GM18520 (cell line): Measurements from ENCODE around the gene CA9.

Experiments used
- ATAC-seq: cut with Tn5 transposase; IDR thresholded peaks from one replicate; pipeline ENCODE4 v1.9.1; 2021; ENCODE audit not compliant: unreplicated experiment

CA9 gene

DNA sequence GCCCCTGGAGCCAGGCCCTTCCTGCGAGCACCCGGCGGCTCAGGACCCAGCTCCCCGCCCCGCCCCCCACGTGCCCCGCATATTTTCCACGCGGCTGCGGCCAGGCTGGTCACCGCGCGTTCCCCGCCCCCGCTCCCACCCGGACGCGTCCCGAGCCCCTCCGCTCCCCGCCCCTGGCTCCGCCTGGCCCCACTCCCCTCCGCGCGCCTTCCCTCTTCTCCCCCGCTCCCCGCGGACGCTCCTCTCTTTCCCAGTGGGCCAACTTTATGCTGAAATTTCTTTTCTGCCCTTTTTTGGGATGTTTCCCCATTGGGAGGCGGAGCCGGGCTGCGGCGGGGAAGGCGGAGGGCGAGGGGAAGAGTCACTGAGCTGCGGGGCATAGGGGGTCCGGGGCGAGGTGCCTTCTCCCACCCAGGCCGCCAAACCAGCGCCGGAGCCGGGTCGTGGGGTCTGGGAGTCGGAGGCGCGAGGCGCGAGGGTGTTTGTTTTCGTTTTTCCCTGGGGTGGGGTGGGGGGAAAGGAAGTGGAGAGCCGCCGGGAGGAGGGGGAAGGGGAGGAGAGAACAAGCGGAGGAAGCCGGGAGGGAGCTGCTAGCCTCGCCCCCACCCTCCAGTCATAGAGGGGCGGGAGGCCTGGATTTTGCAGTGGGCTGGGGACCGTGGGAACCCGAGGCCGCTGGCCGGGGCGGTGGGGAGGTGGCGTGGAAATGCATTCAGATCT lies 17.0 kb downstream of the CA9 start:
- ATAC-seq, result no peak

DNA sequence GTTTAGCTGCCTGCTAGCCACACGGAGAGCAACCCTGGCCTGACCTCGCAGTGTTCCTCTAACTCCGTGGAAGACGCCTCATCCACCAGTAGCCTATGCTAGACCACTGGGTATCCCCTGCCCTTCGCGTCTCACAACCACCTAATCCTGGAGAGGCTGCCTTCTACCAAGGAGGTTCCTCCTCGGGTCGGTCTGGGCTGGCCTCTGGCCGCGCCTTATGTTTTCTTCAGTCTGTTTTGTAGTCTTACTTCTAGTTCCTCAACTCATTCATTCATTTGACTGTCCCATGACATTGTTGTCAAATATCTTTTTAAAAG lies 17.6 kb downstream of the CA9 start:
- no peak for ATAC-seq

DNA sequence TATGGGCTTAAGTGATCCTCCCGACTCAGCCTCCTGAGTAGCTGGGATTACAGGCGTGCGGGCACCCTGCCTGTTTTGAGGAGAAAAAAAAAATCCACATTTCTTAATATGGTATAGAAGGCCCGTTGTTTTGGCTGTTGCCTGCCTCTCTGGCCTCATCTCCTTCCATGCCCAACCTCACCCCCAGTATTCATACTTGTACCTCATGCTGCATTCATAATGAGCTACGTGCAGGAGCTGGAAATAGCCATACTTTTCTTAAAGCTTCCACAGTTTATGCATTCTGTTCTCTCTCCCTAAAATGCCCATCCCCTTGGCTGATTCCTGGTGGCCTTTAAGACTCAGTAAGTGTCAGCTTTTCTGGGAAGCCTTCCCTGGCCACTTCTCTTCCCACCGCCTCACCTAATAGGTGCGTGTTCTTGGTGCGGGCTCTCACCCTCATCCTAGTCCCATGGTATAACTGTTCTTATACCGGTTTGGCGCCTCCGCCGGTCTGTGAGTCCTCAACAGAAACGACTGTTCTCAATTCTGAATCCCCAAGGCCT lies 18.1 kb downstream of the CA9 start:
- no peak for ATAC-seq

DNA sequence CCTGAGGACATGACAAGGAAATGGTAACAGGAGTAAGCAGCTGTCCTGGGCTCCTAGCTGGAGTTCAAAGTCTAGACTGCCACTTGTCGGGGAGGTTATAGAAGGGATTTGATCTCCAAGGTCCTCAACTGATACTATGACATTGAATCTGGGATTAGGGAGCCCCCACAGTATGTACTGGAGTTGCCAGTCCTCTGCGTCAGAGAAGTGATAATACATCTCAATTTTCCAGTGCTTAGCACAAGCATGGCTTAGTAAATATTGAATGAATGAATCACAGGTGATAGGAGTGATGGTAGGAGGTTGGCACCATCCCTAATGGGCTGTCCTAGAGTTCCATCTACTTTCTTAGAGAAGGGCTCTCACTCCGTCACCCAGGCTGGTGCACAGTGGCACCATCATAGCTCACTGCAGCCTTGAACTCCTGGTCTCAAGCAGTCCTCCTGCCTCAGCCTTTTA lies 22.2 kb downstream of the CA9 start:
- ATAC-seq, result no peak

DNA sequence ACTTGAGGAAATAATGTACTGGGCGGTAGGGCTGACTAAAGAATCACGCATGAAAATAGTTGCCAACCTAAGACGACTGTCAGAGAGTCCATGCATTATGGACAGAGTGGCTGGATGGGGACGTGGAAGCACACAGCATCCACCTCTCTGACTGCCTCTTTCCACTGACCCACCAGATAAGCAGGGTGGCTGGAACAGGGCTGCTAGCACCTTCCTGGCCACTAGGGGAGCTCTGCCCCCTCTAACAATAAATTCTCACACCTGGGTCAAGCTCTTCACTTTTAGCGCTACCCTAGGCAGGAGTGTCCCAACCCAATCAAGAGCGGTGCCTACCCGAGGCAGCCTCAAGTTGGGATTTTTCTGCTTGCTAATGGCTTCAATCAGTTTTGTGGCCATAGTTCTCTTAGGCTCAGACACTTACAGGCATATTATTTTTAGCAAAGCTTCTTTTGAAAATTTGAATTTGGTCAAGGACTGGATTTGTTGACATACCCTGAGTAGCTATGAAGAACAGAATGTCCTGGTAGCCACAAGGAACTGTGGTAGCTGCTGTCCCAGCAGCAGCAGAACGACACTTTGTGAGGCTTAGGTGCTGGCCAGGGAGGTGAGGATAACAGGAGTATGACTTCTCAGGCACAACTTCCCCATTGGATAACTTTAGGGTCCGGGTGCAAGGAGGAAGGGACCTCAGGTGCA lies 22.9 kb downstream of the CA9 start:
- no peak for ATAC-seq

DNA sequence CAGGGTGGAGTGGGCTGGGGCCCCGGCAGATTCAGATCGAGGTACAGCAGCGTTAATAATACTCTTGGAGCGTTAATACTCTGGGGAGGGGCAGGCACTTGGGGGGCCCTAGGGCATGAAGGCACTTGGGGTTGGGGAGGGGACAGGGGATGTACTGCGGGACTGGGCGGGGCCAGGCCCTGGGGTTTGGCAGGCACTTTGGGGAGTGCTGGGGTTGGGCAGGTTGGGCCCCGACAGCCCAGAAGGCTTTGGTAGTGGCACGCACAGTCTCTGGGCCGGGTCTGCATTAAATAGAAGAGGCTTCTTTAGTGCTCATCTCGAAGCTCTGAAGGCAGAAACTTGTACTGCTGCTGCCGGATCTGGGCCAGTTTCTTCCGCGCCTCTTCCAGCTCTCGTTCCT lies 23.8 kb downstream of the CA9 start:
- ATAC-seq, result no peak

DNA sequence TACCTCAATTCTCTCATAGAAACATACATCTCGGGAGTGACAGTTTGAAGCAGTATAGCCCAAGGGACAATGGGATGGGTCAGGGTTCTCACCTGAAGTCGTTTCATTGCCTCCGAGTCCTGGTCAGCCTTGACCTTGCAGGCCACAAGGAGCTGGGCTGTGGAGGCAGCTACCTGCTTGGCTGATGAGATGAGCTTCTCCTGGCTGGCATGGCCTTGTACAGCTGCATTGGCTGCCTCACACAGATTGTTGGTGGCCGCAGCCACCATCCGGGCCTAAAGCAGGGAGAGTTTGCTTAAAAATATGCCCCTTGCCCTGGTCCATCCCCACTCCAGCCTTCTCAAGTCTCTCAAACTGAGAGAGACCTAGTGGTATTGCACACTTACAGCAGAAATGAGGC lies 24.5 kb downstream of the CA9 start:
- no peak for ATAC-seq

DNA sequence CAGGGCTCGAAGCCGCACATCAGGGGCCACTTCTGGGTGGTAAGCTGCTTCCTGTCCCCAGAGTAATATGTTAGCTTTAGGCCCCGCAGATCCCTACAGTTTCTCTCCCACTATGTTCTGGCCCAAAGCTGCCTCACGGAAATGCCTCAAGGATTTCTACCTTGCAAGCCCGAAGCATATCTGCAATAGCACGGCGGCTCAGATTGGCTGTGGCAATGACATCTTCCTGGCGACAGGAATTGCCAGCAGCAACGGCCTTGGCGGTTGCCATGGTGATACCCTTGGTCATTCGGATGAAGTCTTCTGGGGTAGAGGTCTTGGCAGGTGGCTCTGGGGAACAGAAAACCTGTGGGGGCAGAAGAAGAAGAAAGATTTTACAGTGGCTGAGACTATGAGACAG lies 26.3 kb downstream of the CA9 start:
- ATAC-seq, result no peak

DNA sequence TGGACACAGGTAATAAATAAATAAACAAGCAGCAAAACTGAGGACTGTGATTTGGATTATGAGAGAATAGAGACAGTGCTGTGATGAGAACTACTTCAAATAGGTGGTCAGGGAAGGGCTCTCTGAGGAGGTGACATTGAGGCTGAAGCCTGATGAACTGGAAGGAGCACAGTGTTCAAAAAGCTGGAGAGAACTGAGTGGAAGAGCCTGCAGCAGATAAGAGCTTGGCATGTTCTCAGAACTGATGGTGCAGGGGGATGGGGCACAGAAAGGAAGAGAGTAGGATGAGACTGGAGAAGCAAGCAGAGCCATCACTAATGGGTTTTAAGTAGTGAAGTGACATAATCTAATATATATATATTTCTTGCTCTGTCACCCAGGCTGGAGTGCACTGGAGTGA lies 27.2 kb downstream of the CA9 start:
- ATAC-seq, result no peak

DNA sequence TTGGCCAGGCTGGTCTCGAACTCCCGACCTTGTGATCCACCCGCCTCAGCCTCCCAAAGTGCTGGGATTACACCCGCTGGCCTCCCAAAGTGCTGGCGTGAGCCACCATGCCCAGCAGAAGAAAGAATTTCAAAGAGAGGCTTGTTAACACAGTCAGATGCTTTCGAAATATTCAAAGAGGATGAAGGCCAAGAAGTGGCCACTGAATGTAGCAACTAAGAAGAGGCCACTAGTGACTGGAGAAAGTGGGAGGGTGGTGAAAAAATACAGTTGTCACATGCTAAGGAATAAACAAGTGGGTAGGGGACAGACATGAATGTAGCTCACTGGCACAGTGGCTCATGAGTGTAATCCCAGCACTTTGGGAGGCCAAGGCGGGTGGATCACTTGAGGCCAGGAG lies 29.0 kb downstream of the CA9 start:
- no peak for ATAC-seq

DNA sequence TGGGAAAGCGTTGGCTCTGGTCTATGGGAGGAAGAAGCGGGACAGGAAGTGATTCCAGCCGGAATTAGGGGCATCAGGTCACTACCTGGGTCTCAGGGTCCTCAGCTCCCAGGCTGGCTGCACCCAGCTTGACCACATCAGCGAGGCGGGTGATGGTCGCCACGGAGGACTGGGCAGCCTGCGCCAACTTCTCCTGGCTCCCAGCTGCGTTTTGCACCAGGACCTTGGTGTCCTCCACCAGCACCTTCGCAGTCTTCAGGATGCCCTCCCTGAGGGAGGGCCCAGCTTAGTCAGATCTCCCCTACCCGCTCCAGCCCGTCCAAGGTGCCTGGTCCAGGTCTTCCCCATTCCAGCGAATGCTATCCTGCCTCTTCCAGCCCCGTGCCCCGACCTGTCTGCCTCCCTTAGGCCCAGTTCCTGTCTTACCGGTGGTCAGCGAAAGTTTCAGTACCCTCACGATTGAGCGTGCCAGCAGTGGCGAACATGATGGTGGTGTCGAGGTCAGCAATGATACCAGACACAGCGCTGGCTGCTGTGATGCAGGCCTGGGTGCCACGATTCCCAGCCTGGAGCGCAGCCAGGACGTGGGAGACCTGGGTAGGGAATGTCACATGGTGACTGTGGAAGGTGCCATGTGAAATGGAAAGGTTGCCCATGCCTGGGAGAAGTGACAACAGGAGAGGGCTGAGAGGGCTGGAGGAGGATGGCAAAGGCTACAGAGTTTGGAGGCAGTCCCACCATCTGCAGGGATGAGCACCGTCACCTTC lies 30.4 kb downstream of the CA9 start:
- no peak for ATAC-seq

DNA sequence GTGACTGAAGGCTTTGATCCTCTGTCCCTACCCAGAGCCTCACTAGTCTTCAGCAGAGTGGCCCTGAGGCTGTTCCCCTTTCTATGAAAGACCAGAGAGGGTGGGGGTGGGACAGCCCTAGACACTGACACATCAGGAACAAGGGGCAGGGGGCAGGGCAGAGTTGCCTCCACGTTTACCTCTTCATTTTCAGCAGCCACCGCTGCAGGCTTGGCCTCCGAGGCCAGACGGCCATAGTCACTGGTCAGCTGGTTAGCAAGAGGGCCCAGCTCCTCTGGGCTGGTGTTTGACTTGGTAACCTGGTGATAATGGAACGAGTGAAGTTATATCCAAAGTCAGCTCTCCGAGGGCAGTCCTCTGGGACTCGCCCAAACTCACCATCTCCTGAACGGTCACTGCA lies 31.6 kb downstream of the CA9 start:
- ATAC-seq, result no peak

DNA sequence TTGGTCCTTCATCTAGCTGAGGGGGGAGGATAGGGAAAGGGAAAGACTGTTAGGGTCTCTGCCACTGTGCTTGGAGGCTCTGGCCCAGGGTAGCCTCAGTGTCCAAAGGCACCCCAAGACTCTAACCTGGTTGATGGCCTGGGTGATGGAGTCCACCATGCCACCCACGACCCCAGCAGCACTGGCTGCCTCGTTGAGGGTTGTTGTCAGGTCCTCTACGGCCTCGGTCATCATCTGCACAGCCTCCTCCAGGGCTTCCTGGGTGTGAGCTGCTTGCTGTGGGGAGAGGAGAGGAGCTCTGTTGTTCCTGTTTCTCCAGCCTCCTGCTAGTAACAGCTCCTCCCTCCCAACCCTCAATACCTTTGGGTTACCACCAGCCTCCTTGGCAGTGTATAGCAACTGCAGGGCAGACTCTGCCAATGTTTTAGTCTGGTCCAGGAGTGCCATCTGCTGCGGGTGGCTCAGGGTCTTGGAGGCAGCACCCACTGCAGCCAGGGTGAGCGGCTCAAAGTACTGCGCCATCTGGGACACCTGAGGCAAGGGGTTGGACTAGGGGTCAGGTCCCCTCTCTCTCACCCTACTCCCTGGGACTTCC lies 32.2 kb downstream of the CA9 start:
- ATAC-seq, result no peak

DNA sequence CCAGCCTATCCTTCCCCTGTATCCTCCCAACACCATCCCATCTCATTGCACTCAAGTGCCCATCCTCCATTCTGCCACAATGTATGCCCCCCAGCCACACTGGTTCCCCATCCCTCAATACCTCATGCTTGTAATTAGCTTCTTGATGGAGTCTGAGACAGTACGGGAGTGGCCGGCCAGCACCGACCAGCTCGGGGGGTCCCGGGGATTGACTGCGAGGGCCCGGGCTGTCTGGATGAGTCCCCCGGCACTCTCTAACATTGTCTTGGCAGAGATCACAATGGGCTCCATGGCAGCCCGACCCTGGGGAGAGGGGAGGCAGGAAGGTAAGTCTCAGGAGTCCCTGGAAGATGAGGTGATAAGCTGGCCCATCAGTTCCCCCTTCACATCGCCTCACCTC lies 33.2 kb downstream of the CA9 start:
- ATAC-seq, result no peak

DNA sequence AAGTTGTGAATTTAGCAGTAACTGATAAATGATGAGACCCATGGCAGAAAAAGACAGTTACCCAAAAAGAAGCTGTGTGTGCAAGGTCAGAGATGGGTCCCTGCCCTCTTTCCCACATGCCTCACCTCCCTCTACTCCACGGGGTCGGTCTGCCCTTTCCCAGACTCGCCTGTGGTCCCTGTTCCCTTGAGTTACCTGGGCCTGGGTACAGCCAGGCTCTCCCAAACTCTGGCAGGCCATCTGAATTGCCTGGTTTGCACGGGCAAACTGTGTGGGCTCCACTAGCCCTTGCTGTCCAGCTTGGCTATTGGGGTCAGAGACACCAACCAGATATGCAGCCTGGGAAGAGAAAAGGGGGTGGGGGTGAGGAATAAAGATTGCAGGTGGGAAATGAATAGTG lies 34.4 kb downstream of the CA9 start:
- ATAC-seq, result no peak

DNA sequence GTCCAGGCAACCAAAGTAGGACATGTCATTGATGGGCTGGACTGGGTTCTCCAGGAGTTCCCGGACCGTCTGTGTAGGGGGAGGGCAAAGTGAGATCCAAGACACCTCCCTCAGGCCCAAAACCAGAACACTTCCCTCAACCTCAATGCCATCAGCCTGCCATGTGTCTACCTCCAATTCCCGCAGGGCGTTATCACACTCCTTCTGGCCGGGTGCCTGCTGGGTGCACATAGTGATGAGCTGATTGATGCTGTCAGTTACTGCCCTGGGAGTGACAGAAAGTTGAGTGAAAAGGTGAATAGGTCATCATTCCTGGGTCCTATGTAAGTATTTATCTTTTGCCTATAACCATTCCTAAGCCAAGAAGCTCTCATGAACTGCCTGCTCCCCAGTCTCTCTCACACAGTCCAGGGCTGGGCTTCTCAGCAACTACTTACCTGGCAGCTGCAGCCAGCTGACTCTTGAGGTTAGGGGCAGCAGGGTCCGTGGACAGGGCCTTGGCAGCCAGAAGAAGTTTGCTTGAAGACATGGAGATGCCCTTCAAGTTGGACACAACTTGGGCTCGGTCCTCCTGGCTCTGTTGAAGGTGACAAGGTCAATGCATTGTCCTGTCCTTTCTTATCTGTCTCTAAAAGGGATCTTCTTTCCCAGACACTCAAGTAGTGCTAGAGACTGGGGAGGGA lies 37.2 kb downstream of the CA9 start:
- no peak for ATAC-seq

DNA sequence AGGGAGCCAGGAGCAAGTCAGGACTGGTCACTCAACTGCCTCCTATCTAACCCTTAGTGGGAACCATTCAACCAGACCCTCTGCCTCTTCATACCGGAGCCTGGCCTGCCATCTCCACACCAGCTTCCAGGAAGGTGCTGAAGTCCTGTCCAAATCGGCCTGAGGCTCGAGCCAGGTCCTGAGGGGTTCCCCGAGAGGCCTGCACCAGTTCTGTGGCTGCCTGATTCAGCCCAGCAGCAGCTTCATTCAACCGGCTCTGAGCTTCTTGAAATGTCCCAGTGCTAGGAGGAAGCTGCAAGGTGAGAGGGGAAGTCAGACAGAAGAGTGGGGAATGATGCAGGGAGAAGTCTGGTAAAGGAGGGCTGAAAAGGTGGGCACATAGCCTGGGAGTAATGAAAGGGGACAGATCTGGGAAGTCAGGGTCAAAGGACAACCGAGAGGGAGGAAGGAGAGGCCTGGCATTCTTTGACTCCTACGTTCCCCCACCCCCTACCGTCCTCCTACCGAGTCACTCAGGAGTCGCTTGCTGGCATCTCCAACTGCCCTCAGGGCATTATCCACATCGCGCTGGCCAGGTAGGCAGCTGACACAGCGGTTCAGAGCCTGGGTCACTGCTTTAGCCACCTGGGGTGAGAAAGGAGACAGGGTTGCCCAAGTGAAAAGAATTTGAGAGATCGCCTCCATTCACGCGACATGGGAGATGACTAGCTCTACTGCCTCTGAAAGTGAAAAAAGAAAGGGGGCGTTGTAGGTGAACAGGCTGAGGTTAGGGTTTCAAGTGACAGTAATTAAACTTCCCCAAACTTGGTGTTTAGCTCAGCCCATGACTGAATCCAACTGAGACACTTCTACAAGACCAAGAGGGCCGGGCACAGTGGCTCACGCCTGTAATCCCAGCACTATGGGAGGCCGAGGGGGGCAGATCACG lies 38.0 kb downstream of the CA9 start:
- ATAC-seq, result no peak

DNA sequence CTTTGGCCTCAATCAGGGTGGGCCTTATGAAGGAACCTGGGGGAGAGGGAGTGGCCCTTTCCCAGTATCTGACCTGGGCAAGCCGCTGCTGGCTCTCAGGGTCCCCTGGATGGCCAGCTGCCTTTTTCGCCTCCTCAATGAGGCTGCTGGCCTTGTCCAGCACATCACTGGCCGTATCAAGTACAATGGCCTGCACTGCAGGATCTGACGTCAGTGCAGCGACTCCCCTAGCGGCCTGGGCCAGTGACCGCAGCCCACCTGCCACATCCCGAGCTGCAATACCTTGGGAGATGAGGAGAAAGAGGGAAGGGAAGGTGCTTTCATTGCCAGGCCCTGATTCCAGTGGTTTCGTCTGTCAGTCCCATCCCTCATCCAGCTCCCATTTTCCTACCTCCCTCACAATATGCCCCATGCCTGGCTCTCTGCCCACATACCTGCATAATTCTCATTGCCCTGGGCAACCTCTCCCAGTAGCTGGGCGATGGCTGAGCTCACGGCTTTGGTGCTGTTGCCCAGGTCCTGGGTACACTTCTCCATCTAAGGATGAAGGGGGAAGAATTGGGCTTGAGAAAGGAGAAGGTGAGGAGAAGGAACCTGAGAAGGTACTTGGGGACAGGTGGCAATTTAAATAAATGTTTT lies 39.2 kb downstream of the CA9 start:
- ATAC-seq, result no peak

DNA sequence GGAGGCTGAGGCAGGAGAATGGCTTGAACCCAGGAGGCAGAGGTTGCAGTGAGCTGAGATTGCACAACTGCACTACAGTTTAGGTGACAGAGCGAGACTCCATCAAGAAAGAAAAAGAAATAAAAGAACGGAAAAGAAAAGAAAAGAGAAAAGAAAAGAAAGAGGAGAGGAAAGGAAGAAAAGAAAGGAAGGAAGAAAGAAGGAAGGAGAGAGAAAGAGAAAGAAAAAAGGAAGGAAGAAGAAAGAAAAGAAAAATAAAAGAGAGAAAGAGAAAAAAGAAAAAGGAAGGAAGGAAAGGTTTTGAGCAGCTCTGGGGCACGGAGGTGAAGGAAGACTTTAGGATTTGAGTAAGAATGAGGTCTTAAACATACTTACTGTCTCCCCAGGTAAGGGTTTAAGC lies 39.9 kb downstream of the CA9 start:
- ATAC-seq, result no peak
